ENCODE results near the gene SZT2. TPM values are rescaled to one million over a fixed set of nuclear protein-coding genes. Genes with fewer than 3 reads are reported as not detected.

Gene SZT2
- total and polyA plus RNA-seq, 2 of the 13 experiments (the other 11 are each of a cell fraction or from before 2014, with no cell fraction given), result 8.0 to 8.8 TPM

DNA sequence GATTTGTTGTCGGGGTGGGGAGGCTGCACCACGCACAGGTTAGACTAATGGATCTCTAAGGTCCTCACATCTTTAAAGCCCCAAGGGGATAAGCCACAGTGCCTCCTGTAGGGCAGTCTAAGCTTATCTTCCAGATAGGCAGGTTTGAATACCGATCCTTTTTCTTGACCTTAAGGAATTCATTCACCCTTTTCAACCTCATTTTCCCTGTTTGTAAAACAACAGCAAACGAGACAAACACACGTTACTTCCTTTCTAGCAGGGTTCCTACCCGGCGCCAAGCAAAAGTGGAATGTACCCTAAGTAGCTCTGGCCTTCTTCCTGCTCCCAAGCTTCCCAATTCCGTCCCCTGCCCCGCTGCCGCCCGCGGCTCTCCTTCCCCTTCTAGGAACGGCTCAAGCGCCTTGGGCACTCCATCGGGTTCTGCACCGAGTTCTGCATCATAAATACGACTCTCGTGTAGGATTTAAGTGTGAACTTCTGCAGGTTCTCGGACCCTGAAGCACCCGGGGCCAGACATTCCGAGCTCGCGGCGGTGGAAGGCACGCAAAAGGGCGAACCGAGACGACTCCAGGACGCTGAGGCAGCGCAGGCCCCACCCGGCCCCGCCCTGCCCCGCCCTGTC is 31.5 kb upstream of the SZT2 start (continued):
- TF ChIP-seq, protein P1, sequence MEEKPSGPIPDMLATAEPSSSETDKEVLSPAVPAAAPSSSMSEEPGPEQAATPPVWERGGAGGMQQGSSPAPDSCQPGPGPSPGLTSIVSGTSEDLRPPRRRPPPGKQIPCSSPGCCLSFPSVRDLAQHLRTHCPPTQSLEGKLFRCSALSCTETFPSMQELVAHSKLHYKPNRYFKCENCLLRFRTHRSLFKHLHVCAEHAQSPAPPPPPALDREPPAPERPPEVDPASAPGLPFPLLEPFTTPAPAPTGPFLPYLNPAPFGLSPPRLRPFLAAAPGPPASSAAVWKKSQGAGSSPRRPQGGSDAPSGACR (CRISPR knock-in tag; IDR thresholded peaks at IDR 0.05), result no peak
- TF ChIP-seq GLI4 (CRISPR knock-in tag; IDR thresholded peaks at IDR 0.05; ENCODE audit: borderline replicate concordance) (no peak), CEBPG (CRISPR knock-in tag; IDR thresholded peaks at IDR 0.05) (no peak), ZNF773 (CRISPR knock-in tag; IDR thresholded peaks at IDR 0.05; ENCODE audit: borderline replicate concordance) (no peak), BRD4 (CRISPR knock-in tag; IDR thresholded peaks at IDR 0.05) (no peak), ZNF232 (CRISPR knock-in tag; IDR thresholded peaks at IDR 0.05; ENCODE audit: borderline replicate concordance) (0 out of 2 replicates have a peak, but pooled peaks have one; percentile 13), ZNF24 (IDR thresholded peaks at IDR 0.05) (no peak), FOSL2 (CRISPR knock-in tag; IDR thresholded peaks at IDR 0.05) (no peak), NFE2L2 (IDR thresholded peaks at IDR 0.05; ENCODE audit: low read length) (no peak), ZNF713 (CRISPR knock-in tag; IDR thresholded peaks at IDR 0.05) (no peak)
- TF ChIP-seq, protein P2, sequence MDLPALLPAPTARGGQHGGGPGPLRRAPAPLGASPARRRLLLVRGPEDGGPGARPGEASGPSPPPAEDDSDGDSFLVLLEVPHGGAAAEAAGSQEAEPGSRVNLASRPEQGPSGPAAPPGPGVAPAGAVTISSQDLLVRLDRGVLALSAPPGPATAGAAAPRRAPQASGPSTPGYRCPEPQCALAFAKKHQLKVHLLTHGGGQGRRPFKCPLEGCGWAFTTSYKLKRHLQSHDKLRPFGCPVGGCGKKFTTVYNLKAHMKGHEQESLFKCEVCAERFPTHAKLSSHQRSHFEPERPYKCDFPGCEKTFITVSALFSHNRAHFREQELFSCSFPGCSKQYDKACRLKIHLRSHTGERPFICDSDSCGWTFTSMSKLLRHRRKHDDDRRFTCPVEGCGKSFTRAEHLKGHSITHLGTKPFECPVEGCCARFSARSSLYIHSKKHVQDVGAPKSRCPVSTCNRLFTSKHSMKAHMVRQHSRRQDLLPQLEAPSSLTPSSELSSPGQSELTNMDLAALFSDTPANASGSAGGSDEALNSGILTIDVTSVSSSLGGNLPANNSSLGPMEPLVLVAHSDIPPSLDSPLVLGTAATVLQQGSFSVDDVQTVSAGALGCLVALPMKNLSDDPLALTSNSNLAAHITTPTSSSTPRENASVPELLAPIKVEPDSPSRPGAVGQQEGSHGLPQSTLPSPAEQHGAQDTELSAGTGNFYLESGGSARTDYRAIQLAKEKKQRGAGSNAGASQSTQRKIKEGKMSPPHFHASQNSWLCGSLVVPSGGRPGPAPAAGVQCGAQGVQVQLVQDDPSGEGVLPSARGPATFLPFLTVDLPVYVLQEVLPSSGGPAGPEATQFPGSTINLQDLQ (CRISPR knock-in tag; IDR thresholded peaks at IDR 0.05), result no peak
- TF ChIP-seq, protein P3, sequence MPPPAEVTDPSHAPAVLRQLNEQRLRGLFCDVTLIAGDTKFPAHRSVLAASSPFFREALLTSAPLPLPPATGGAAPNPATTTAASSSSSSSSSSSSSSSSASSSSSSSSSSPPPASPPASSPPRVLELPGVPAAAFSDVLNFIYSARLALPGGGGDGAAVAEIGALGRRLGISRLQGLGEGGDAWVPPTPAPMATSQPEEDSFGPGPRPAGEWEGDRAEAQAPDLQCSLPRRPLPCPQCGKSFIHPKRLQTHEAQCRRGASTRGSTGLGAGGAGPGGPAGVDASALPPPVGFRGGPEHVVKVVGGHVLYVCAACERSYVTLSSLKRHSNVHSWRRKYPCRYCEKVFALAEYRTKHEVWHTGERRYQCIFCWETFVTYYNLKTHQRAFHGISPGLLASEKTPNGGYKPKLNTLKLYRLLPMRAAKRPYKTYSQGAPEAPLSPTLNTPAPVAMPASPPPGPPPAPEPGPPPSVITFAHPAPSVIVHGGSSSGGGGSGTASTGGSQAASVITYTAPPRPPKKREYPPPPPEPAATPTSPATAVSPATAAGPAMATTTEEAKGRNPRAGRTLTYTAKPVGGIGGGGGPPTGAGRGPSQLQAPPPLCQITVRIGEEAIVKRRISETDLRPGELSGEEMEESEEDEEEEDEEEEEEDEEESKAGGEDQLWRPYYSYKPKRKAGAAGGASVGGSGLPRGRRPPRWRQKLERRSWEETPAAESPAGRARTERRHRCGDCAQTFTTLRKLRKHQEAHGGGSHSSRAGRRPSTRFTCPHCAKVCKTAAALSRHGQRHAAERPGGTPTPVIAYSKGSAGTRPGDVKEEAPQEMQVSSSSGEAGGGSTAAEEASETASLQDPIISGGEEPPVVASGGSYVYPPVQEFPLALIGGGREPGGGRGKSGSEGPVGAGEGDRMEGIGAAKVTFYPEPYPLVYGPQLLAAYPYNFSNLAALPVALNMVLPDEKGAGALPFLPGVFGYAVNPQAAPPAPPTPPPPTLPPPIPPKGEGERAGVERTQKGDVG (CRISPR knock-in tag; IDR thresholded peaks at IDR 0.05; ENCODE audit: borderline replicate concordance), result no peak
- TF ChIP-seq, protein P4, sequence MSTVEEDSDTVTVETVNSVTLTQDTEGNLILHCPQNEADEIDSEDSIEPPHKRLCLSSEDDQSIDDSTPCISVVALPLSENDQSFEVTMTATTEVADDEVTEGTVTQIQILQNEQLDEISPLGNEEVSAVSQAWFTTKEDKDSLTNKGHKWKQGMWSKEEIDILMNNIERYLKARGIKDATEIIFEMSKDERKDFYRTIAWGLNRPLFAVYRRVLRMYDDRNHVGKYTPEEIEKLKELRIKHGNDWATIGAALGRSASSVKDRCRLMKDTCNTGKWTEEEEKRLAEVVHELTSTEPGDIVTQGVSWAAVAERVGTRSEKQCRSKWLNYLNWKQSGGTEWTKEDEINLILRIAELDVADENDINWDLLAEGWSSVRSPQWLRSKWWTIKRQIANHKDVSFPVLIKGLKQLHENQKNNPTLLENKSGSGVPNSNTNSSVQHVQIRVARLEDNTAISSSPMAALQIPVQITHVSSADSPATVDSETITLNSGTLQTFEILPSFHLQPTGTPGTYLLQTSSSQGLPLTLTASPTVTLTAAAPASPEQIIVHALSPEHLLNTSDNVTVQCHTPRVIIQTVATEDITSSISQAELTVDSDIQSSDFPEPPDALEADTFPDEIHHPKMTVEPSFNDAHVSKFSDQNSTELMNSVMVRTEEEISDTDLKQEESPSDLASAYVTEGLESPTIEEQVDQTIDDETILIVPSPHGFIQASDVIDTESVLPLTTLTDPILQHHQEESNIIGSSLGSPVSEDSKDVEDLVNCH (CRISPR knock-in tag; IDR thresholded peaks at IDR 0.05), result no peak
- TF ChIP-seq, protein P5, sequence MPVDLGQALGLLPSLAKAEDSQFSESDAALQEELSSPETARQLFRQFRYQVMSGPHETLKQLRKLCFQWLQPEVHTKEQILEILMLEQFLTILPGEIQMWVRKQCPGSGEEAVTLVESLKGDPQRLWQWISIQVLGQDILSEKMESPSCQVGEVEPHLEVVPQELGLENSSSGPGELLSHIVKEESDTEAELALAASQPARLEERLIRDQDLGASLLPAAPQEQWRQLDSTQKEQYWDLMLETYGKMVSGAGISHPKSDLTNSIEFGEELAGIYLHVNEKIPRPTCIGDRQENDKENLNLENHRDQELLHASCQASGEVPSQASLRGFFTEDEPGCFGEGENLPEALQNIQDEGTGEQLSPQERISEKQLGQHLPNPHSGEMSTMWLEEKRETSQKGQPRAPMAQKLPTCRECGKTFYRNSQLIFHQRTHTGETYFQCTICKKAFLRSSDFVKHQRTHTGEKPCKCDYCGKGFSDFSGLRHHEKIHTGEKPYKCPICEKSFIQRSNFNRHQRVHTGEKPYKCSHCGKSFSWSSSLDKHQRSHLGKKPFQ (CRISPR knock-in tag; IDR thresholded peaks at IDR 0.05; ENCODE audit: insufficient replicate concordance), result no peak
